Progenitor cell of endocrine pancreas (in vitro differentiated cells): ENCODE results near the gene KCNIP4. TPM values are rescaled to one million over a fixed set of nuclear protein-coding genes. Genes with fewer than 3 reads are reported as not detected.

Experiments used
- DNase-seq: peaks from one replicate; pipeline ENCODE4 v3.0.0; 2021; ENCODE audit warnings: low spot score; ENCODE audit not compliant: unreplicated experiment
- H3K27ac Mint-ChIP-seq: 2 replicates; pipeline ENCODE4 v1.8.0; 2021; ENCODE audit warnings: mild to moderate bottlenecking, moderate library complexity, mixed read lengths
- H3K27me3 Mint-ChIP-seq: 2 replicates; pipeline ENCODE4 v1.8.0; 2021; ENCODE audit warnings: mixed read lengths
- H3K36me3 Mint-ChIP-seq: 2 replicates; pipeline ENCODE4 v1.8.0; 2022; ENCODE audit warnings: mixed read lengths; ENCODE audit not compliant: insufficient read depth
- H3K4me1 Mint-ChIP-seq: 2 replicates; pipeline ENCODE4 v1.8.0; 2021; ENCODE audit warnings: low read depth, mixed read lengths
- H3K4me3 Mint-ChIP-seq: 2 replicates; pipeline ENCODE4 v1.8.0; 2021; ENCODE audit warnings: low read depth, mild to moderate bottlenecking, moderate library complexity, mixed read lengths
- H3K9me3 Mint-ChIP-seq: 2 replicates; pipeline ENCODE4 v1.8.0; 2021; ENCODE audit warnings: low read depth, mixed read lengths
- CTCF ChIP-seq: fragments of 200-600 bp; sonication (generic); IDR thresholded peaks from one replicate; pipeline ENCODE4 v1.5.0; 2021; ENCODE audit warnings: antibody characterized with exemption, mild to moderate bottlenecking; ENCODE audit not compliant: unreplicated experiment
- total RNA-seq: library from RNA; stranded (reverse); gene quantifications from 2 replicates; pipeline ENCODE4 v1.2.1, GENCODE V29; 2021

Gene KCNIP4
- total RNA-seq, 1 donor from 2014 or later, result 0.43 TPM

- H3K36me3 Mint-ChIP-seq, result no peaks in the 10 kb centered on the region
- no peaks in the 10 kb centered on the region for H3K27me3 Mint-ChIP-seq
- TF ChIP-seq CTCF, result no peak
- no peak for DNase-seq
- H3K4me3 Mint-ChIP-seq, result no peak overlapping the region
- peaks cover 2% of the 10 kb centered on the region for H3K4me1 Mint-ChIP-seq
- no peaks in the 10 kb centered on the region for H3K9me3 Mint-ChIP-seq
- no peak overlapping the region for H3K27ac Mint-ChIP-seq
These were observed 169.9 kb downstream of the KCNIP4 start for GRCh38 chr4:21778702-21779101.

- Mint-ChIP-seq H3K4me1 (peaks cover 2% of the 10 kb centered on the region), H3K27ac (no peak overlapping the region)
These were observed 172.9 kb downstream of the KCNIP4 start for GRCh38 chr4:21775703-21776102.

GRCh38 chr4:21769404-21770147, 179.0 kb downstream of the KCNIP4 start:
- no peak overlapping the region for H3K4me3 Mint-ChIP-seq
- no peak for TF ChIP-seq CTCF
- peaks cover 14% of the 10 kb centered on the region for H3K9me3 Mint-ChIP-seq
- H3K27ac Mint-ChIP-seq, result no peak overlapping the region
- H3K4me1 Mint-ChIP-seq, result peaks cover 2% of the 10 kb centered on the region
- H3K27me3 Mint-ChIP-seq, result peaks cover 9% of the 10 kb centered on the region
- no peak for DNase-seq
- H3K36me3 Mint-ChIP-seq, result no peaks in the 10 kb centered on the region

More at GRCh38 chr4:21775703-21776102, 172.9 kb downstream of the KCNIP4 start:
- no peak for TF ChIP-seq CTCF
- H3K9me3 Mint-ChIP-seq, result peaks cover 14% of the 10 kb centered on the region
- H3K4me3 Mint-ChIP-seq, result no peak overlapping the region
- no peaks in the 10 kb centered on the region for H3K27me3 Mint-ChIP-seq
- no peak for DNase-seq
- no peaks in the 10 kb centered on the region for H3K36me3 Mint-ChIP-seq

GRCh38 chr4:21768349-21769310, 179.9 kb downstream of the KCNIP4 start:
- DNase-seq, result no peak
- no peak overlapping the region for H3K27ac Mint-ChIP-seq
- no peak overlapping the region for H3K4me3 Mint-ChIP-seq
- peaks cover 9% of the 10 kb centered on the region for H3K27me3 Mint-ChIP-seq
- H3K4me1 Mint-ChIP-seq, result peaks cover 2% of the 10 kb centered on the region
- peaks cover 14% of the 10 kb centered on the region for H3K9me3 Mint-ChIP-seq
- peak; percentile 85 for TF ChIP-seq CTCF
- no peaks in the 10 kb centered on the region for H3K36me3 Mint-ChIP-seq

GRCh38 chr4:21765810-21766407, 182.7 kb downstream of the KCNIP4 start:
- Mint-ChIP-seq H3K4me3 (no peak overlapping the region), H3K9me3 (peaks cover 2% of the 10 kb centered on the region), H3K27ac (no peak overlapping the region), H3K36me3 (no peaks in the 10 kb centered on the region), H3K4me1 (peaks cover 2% of the 10 kb centered on the region), H3K27me3 (peaks cover 9% of the 10 kb centered on the region)
- DNase-seq, result peak; percentile 30
- peak; percentile 91 for TF ChIP-seq CTCF
